ENCODE measurements around the gene TMED5. TPM values are rescaled to one million over a fixed set of nuclear protein-coding genes. Genes with fewer than 3 reads are reported as not detected.
"Not testable (repeated sequence)": the region's sequence is repeated elsewhere in the genome, so short reads cannot be mapped to it uniquely, and the experiment has no call there.

The TMED5 gene
- total RNA-seq, 1 experiment from 2014 or later = 32.6 TPM

DNA sequence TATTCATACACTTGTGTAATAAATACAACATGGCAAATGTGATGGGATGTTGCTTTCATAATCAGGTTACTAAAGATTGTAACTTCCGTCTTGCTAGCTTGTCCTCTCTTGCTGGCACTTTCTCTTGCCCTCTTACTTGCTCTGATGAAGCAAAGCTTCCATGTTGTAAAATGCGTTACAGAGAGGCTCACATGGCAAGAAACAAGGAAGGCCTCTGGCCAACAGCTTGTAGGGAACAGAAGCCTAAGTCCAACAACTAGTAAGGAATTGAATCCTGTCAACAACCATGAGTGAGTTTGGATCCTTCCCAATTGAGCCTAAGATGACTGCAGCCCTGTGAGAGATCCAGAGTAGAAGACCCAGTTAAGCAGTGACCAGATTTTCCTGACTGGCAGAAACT lies 15.4 kb downstream of the TMED5 start:
- Histone ChIP-seq H3K4me1 (ENCODE audit: control insufficient read depth in 1 of 2, insufficient read depth in 2 of 2, low read length in 2 of 2) (no peaks in the 10 kb centered on the region), H2AFZ (ENCODE audit: low read depth, low read length, poor library complexity, severe bottlenecking) (no peak overlapping the region), H3K36me3 (ENCODE audit: control insufficient read depth in 1 of 2, insufficient read depth in 2 of 2, low read length in 2 of 2) (peaks cover 0 to 8% of the 10 kb centered on the region in 2 experiments; a peak in 2 of 4 replicates), H3K27ac (ENCODE audit: low read depth, low read length) (no peak overlapping the region), H3K9me3 (ENCODE audit: control insufficient read depth in 1 of 2, insufficient read depth in 1 of 2, low read depth in 1 of 2, low read length in 2 of 2) (no peaks in the 10 kb centered on the region), H3K9me2 (ENCODE audit: insufficient read depth) (no peaks in the 10 kb centered on the region), H3K9ac (ENCODE audit: low read length) (no peak overlapping the region), H3K27me3 (ENCODE audit: insufficient read depth, low read length) (no peaks in the 10 kb centered on the region), H3K4me3 (replicated peaks in 1 of 2; ENCODE audit: low read depth in 1 of 2, low read length in 2 of 2) (no peak overlapping the region), H3K4me2 (ENCODE audit: low read length) (no peak overlapping the region), H3K79me2 (ENCODE audit: insufficient read depth, low read length) (peaks cover 89% of the 10 kb centered on the region), H4K20me1 (ENCODE audit: insufficient read depth) (no peaks in the 10 kb centered on the region)
- no peak for ATAC-seq
- RAD21 ChIA-PET (ENCODE audit: low non-redundant PET in 1 of 2, low total read pairs in 2 of 2, uncharacterized antibody in 2 of 2, unreplicated experiment in 2 of 2) = no interaction called here
- TF ChIP-seq EZH2 (IDR thresholded peaks at IDR 0.05) (no peak), RAD21 (IDR thresholded peaks at IDR 0.05; ENCODE audit: low read depth) (no peak), ZNF274 (IDR thresholded peaks at IDR 0.05; ENCODE audit: low read depth, low read length) (no peak), FOSL1 (IDR thresholded peaks at IDR 0.05; ENCODE audit: low read depth) (no peak)
- POLR2A ChIA-PET = no interaction called here
- intact Hi-C loops (cut with micrococcal nuclease) = no loop called here
- DNase-seq (ENCODE audit: low read depth, low spot score) = no peak
- CTCF ChIA-PET = no interaction called here
- BruUV-seq (replicated peaks) = no TSS peak

DNA sequence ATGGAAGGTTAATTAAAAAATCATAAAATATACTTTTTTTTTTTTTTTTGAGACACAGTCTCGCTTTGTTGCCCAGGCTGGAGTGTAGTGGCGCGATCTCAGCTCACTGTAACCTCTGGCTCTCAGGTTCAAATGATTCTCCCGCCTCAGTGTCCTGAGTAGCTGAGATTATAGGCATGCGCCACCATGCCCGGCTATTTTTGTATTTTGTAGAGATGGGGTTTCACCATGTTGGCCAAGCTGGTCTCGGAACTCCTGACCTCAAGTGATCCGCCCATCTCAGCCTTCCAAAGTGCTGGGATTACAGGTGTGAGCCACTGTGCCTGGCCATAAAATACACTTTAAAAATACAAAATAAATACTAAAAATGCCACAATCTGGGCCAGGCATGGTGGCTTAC lies 16.9 kb downstream of the TMED5 start:
- ATAC-seq; H3K4me2 ChIP-seq (ENCODE audit: low read length); H2AFZ ChIP-seq (ENCODE audit: low read depth, low read length, poor library complexity, severe bottlenecking); H3K27ac ChIP-seq (ENCODE audit: low read depth, low read length); H3K27me3 ChIP-seq (ENCODE audit: insufficient read depth, low read length); H3K4me3 ChIP-seq (replicated peaks in 1 of 2; ENCODE audit: low read depth in 1 of 2, low read length in 2 of 2); H3K9ac ChIP-seq (ENCODE audit: low read length); RAD21 ChIA-PET (ENCODE audit: low non-redundant PET in 1 of 2, low total read pairs in 2 of 2, uncharacterized antibody in 2 of 2, unreplicated experiment in 2 of 2); DNase-seq (ENCODE audit: low read depth, low spot score); H3K9me3 ChIP-seq (ENCODE audit: control insufficient read depth in 1 of 2, insufficient read depth in 1 of 2, low read depth in 1 of 2, low read length in 2 of 2); intact Hi-C loops (cut with micrococcal nuclease); BruUV-seq (replicated peaks); POLR2A ChIA-PET; H3K36me3 ChIP-seq (ENCODE audit: control insufficient read depth in 1 of 2, insufficient read depth in 2 of 2, low read length in 2 of 2); CTCF ChIA-PET; H3K4me1 ChIP-seq (ENCODE audit: control insufficient read depth in 1 of 2, insufficient read depth in 2 of 2, low read length in 2 of 2); H4K20me1 ChIP-seq (ENCODE audit: insufficient read depth); H3K9me2 ChIP-seq (ENCODE audit: insufficient read depth): not testable (repeated sequence)
- peaks cover 79% of the 10 kb centered on the region for H3K79me2 ChIP-seq (ENCODE audit: insufficient read depth, low read length)

DNA sequence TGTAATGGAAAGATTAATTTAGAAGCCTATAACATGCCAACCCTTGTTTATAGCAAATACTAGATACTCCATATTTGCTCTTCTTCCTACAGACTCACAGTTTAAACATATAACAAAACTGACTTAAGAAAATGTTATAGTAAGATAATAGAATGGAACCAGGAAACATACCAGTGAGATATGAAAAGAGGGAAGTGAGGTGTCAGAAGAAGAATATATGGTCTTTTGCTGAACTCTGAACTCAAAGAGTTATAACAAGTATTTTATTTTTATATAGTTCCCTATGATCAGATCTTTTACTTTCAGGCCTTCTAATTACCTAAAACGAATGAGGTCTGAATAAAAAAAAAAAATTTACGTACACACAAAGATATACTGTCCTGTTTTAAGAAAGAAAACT lies 20.9 kb downstream of the TMED5 start:
- POLR2A ChIA-PET = no interaction called here
- Histone ChIP-seq H3K9me3 (ENCODE audit: control insufficient read depth in 1 of 2, insufficient read depth in 1 of 2, low read depth in 1 of 2, low read length in 2 of 2) (no peaks in the 10 kb centered on the region), H2AFZ (ENCODE audit: low read depth, low read length, poor library complexity, severe bottlenecking) (no peak overlapping the region), H3K4me3 (replicated peaks in 1 of 2; ENCODE audit: low read depth in 1 of 2, low read length in 2 of 2) (no peak overlapping the region), H3K36me3 (ENCODE audit: control insufficient read depth in 1 of 2, insufficient read depth in 2 of 2, low read length in 2 of 2) (peaks cover 10 to 14% of the 10 kb centered on the region in 2 experiments; a peak in 1 of 4 replicates), H3K9me2 (ENCODE audit: insufficient read depth) (no peaks in the 10 kb centered on the region), H3K27me3 (ENCODE audit: insufficient read depth, low read length) (no peaks in the 10 kb centered on the region), H3K79me2 (ENCODE audit: insufficient read depth, low read length) (peaks cover 42% of the 10 kb centered on the region), H4K20me1 (ENCODE audit: insufficient read depth) (no peaks in the 10 kb centered on the region), H3K4me2 (ENCODE audit: low read length) (no peak overlapping the region), H3K9ac (ENCODE audit: low read length) (no peak overlapping the region), H3K27ac (ENCODE audit: low read depth, low read length) (no peak overlapping the region), H3K4me1 (ENCODE audit: control insufficient read depth in 1 of 2, insufficient read depth in 2 of 2, low read length in 2 of 2) (peaks cover 0 to 8% of the 10 kb centered on the region in 2 experiments; a peak in 2 of 4 replicates)
- BruUV-seq (replicated peaks) = no TSS peak
- no peak for TF ChIP-seq RAD21 (IDR thresholded peaks at IDR 0.05; ENCODE audit: low read depth)
- intact Hi-C loops (cut with micrococcal nuclease) = no loop called here
- RAD21 ChIA-PET (ENCODE audit: low non-redundant PET in 1 of 2, low total read pairs in 2 of 2, uncharacterized antibody in 2 of 2, unreplicated experiment in 2 of 2) = no interaction called here
- CTCF ChIA-PET = no interaction called here
- ATAC-seq (no peak), DNase-seq (ENCODE audit: low read depth, low spot score) (no peak)

Measured in HCT116 (cell line).